ENCODE measurements around the gene CNTNAP5.

Gene CNTNAP5

DNA sequence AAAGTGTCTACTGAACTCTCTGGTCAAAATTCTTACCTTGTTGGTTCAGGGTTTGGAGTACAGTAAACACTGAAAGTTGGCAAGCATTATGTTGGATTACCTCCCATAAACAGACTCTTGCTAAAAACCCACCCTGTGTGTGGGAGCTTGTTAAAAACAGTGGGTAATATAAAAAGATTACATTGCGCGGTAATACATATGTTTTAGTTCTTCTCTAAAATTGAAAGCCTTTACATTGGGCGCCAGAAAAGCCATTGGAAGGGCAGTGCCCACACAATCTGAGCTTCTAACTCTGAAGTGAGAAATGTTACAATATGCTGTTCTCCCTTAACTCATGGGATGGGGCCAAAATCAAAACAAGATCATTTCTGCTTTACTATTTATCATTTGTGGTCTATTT is 510.7 kb downstream of the CNTNAP5 start:
- DNase-seq (ENCODE audit: low read depth in 1 of 2, low spot score in 1 of 2), result no peak

DNA sequence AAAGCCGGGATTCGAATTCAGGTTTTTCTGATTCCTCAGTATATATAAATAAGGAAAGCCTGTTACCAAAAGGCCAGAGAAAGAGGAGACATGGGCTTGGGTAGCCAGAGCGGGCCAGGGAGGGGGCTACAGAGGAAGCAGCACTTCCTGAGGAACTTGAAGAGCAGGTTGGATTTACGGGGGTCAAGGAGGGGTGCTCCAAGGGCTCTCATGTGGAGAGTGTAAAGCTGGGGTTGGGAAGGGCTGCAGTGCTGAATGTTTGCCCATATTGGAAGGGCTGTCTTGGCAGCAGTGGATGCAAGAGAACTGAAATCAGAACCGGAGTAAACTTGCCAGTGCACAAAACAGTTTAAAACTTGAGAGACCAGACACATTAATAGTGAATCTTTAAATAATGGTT is 511.5 kb downstream of the CNTNAP5 start:
- no peak for DNase-seq (ENCODE audit: low read depth in 1 of 2, low spot score in 1 of 2)

DNA sequence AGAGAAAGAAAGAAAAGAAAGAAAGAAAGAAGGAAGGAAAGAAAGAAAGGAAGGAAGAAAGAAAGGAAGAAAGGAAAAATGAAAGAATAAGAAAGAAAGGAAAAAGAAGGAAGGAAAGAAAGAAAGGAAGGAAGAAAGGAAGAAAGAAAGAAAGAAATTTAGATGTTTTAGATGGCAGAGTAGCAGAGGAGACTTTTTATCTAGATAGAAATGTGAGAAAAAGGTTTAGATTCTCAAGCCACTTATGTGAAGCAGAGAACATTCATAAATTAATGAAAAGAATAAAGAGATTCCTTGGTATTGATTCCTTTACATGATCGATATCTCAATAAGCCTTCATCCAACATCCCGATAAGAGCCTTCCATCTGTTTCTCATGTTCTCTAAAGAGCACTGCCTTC is 513.5 kb downstream of the CNTNAP5 start:
- no peak for DNase-seq (ENCODE audit: low read depth in 1 of 2, low spot score in 1 of 2)

DNA sequence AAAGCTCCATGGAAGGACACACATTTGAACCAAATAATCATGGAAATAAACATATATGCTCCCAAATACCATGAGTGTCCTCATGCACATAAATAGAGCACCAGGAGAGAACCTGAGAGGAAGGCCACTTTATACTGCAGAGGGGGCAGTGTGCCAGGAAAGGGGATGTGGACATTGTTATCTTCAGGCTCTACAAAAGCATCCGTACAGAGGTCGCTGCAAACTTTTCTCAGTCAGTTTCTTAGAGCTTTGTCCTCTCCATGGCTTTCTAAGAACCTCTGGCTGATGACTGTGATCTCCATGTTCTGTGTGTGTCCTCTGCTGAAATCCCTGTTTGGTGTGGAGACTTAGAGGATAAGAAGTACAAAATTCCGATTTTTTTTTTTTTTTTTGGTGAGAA is 515.7 kb downstream of the CNTNAP5 start:
- DNase-seq (ENCODE audit: low read depth in 1 of 2, low spot score in 1 of 2), result no peak

DNA sequence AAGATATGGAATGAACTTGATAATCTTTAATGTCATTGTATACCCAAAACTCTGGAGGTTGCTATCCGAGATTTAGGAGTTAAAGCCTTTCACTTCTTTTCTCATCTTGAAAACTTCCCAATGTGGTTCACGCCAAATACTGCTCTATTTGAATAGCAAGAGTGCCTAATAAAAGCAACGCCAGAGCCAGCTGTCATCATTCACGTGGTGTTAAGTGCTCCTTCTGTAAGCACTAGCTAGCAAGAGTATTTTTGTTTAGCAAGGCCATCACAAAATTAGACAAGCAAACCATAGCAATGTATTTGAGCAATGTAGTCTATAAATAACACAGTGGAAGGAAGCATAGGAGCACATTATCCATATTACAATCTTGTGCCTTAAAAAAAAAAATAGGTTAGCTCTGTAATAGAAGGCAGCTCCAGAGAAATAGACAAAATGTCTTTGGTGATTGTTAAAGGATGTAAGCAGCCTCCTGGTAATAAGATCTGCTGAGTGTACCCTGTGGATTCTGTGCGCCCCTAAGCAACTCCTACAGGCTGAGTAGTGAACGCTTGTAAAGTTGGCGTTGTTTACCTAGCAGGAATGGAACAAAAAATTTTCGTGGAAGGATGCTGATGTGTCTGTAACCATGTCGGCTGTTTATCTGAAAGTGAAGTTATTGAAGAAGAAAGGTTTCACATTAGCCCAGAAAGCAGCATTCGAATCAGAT is 518.0 kb downstream of the CNTNAP5 start:
- no peak for DNase-seq (ENCODE audit: low read depth in 1 of 2, low spot score in 1 of 2)

DNA sequence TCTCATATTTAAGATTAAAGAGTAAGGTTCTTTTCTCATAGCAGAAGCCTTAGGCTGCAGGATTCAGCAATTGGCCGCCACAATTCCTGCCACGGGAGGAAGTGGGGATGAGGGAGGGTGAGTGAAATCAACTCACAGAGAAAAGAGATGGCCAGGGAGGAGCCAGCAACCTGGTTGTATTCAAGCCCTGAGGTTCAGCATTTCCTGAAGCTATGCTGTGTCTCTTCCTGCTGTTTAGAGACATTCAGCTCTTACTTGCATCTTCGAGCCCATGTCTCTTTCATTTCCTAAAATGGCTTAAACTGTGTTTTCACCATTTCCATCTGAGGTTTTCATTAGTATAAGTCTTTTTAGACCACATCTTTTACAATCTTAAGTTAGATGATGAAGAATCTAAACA is 522.6 kb downstream of the CNTNAP5 start:
- no peak for DNase-seq (ENCODE audit: low read depth in 1 of 2, low spot score in 1 of 2)

DNA sequence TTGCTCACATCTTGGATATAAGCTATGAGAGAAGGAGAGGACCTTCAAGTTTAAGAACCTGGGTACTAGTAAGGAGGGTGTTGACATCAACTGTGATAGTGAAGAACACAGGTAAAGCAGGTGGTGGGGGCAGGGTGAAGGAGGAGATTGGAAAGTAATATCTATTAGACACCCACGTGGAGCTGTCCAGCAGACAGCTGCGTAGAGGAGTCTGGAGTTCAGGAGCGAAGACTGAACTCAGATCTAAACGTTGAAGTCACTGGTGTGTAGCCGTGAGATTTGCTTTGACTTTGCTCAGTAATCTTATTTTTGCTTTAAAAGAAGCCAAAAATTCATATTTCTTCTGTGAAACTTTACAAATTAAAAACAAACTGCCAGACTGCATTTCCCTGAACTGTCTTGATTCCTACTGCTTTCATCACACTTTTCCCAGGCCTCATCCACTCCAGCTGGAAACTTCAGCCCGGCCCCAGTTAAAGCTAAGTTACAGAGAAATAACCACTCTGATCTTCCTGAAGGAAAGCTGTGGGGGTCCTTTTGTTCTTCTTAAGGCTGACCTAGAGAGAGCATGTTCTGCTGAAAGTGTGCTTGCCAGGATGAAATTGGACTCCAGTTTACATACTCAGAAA is 533.3 kb downstream of the CNTNAP5 start:
- no peak for DNase-seq (ENCODE audit: low read depth in 1 of 2, low spot score in 1 of 2)

DNA sequence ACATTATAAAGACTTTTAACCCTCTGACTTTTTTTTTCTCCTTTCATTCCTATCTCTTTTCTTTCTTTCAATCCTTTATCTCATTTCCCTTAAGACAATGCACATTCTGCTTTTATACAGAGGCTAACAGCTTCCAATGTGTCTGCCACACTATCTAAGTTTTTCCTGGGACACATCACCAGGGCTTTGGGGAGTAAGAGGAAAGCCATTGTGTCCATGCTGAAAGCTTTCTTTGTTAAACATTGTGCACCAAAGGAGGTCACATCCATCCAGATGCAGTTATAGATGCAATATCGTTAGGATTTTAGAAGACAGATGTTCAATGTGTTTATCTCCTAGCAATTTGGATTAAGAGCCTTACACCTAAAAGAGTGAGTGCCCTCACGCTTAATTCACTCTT is 534.1 kb downstream of the CNTNAP5 start:
- DNase-seq (ENCODE audit: low read depth in 1 of 2, low spot score in 1 of 2), result no peak

DNA sequence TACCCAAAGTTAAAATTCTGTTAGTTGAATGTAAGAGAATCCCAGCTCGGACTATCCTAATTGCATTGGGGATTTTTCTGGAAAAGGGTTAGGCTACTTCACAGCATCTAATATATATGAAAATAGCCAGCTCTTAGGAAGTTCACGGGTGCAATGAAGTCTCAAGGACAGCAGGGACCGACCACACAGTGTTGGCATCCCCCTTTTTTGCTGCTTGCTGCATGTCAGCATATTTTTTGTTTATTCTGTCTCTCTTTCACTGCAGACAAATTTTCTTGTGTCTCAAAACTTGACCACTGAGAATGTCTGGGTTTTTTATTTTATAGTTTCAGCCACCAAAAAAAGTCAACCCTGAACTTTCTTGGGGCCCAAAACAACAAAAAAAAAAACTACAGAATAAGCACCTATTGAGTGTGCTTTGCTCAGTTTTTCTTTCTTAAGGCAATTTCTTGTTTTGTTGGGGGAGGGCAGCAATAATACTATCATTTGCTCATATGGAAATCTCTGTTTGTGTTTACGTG is 535.6 kb downstream of the CNTNAP5 start:
- no peak for DNase-seq (ENCODE audit: low read depth in 1 of 2, low spot score in 1 of 2)

DNA sequence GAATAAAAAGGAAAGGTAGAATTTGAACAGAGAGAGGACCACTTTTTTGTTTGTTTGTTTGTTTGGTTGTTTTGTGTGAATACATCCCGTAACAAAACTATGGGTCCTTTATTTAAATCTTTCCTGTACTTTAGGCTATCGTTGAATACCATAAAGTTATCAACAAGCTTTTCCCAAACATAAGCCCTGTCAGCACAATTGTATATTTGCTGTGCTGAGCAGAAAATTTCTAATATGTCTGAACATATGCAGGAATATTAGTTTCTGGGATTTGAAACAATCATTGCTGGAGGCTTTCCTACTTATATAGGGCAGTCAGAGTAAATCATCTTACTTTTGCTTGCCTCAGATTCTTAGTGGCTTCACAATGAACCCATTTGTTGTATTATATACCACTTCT is 536.4 kb downstream of the CNTNAP5 start:
- no peak for DNase-seq (ENCODE audit: low read depth in 1 of 2, low spot score in 1 of 2)

DNA sequence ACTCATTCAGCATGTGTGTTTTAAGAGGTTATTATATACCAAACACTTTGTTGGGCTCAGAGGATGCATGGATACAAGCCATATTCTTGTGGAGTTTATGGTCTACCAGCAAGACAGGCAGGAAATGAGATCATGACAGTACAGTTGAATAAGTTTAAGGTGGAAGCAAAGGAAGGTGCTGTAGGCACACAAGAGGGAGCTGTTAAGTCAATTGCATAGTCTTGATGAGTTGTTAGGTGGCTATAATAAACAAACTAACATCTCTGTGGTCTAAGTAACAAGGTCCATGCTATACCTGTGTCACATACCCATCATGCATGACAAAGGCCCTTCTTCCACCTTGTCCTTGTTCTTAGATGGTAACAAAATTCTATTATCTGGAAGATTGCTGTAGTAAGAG is 538.3 kb downstream of the CNTNAP5 start:
- DNase-seq (ENCODE audit: low read depth in 1 of 2, low spot score in 1 of 2), result no peak

DNA sequence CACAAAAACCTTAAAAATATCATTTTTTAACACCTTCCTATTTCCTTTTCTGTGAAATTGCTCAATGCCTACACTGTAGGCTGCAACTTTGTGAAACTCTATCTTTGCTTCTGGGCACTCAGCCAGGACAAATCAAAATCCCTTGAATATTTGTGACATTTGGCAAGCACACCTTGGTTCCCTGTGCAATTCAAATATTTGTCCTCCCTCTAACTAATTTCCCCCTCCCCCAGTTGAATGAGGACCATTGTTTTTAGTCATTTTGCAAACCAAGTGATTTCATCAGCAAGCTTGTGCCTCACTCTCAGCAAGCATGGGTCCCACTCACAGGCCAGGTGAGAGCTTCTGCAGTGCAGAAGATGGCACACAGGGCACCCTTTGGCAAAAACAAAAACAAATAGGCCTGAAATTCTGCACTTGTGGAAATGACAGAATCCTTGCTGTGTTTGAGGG is 541.5 kb downstream of the CNTNAP5 start:
- no peak for DNase-seq (ENCODE audit: low read depth in 1 of 2, low spot score in 1 of 2)

DNA sequence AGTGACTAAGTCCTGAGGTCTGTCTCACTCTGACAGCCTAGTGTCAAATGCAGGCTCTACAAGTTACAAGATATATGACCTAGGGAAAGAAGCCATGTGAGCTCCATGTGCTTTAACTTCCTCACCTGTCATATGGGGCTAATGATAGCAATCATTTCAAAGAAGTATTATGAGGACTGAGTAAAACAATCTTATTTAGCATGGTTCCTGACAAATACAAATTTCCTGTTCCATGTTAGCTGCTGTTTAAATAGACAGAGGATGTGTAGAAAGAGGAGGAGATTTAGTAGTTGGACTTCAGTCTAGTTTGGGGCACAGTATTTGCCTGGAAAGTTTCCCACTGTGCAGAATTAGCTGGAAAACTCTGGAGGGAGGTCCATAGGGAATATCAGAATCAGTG is 545.8 kb downstream of the CNTNAP5 start:
- no peak for DNase-seq (ENCODE audit: low read depth in 1 of 2, low spot score in 1 of 2)

DNA sequence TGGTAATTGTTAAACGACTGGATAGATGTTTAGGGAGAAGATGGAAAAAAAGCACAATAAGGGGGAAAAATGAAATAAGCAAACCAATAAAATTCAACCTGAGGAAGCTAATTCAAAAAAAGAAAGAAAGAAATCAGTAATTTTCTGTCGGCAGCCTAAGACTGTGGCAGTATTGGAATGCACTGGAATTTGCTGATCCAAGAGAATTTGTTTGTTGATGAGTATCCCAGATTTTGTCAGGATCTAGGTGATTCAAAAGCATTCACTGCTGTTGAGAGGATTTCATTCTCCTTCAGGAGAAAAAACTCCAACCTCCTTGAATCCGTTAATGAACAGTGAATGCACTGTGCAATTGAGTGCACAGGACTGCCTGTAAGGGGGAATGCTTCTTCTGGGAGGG is 546.7 kb downstream of the CNTNAP5 start:
- DNase-seq (ENCODE audit: low read depth in 1 of 2, low spot score in 1 of 2), result no peak

DNA sequence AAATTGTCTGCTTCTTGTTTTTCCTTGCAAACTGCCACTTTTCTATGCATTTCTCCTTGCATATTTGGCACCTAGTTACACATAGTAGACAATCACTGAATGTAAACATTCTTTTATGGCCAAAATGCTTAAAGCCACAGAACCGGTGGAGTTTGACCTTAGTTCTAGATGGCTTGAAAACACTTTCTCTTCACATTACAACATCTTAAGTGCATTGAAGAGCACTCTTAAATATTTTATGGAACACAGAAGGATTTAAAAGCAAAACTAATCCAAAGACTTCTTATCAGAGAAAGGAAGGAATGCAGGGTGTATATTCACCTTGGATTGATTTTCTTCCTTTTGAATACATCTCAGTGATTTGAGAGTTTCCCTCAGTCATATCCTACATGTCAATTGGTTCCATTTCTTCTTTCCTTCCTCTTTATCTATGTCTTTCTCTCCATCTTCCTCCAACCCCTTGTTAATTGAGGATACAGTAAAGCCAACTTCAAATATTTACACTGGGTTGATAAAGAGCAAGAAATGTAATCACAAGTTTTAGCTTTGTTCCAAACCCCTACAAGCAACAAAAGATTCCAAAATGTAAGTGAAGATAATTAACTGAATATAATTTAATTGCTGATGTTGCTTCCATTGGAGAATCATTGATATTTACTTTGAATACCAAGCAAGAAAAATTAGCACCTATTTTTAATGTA is 548.0 kb downstream of the CNTNAP5 start:
- no peak for DNase-seq (ENCODE audit: low read depth in 1 of 2, low spot score in 1 of 2)

DNA sequence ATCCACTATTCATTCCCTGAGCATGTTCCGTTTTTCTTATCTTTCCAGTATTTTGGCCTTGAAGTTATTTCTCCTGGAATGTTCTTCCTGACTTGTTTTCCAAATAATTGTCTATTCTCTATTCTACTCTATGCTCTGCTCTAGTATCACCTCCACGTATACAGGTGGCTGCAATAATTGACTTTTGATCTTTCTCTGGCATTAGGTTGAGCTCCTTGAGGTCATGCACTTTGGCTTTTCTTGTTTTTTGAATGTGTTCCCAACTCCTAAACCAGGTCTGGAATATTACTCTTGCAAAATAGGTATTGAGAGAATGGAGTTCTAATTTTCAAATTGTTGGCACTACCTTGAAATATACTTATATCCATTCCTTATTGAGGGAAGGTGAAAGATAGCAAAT is 550.4 kb downstream of the CNTNAP5 start:
- DNase-seq (ENCODE audit: low read depth in 1 of 2, low spot score in 1 of 2), result no peak

DNA sequence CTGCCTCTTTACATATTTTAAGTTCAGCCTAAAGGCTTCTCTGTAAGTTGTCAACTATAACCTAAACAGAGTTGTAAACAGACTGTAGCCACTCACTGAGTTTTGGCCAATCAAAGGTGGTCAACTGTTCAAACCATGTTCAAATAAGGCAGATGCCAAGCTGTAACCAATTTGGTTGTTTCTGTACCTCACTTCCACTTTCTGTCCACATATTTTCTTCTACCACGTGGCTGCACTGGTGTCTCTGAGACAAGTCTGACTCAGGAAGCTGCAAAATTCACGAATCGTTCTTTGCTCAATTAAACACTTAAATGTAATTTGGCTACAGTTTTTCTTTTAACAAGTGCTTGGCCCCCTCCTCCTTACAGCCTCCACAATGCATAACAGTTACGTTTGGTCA is 555.2 kb downstream of the CNTNAP5 start:
- no peak for DNase-seq (ENCODE audit: low read depth in 1 of 2, low spot score in 1 of 2)

DNA sequence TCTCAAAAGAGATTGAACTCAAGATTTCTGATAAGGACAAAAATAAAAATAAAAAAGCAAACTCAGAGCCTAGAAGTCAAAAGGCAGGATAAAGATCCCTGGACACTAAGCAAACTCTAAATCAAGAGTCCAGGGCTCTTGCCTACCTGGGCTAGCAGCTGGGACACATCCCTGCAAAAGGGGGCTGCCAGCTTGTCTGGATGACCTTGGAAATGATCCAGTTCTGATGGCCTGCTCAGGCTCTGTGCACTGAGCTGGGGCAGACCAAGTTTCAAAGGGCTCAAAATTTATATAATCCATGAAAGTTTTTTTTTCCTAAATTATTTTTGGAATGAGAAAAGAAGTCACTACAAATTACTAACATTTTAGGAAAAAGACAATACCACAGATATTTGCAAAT is 557.3 kb downstream of the CNTNAP5 start:
- no peak for DNase-seq (ENCODE audit: low read depth in 1 of 2, low spot score in 1 of 2)

DNA sequence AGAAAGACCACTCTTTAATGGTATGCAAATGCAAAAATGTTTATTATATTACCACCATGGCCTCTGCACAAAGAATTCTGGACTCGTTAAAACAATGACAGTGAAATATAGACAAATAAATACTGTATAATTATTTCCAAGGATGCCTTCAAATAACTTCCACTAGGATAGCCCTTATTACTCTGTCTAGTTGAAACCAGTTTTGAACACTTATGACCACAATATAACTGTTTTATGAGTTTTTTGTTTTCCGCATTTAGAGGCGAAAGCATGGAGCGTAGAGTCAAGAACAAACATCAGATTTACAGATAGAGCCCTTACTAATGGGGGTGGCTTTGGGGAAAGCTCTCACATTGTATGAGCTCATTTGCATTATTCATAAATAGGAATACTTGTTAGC is 559.5 kb downstream of the CNTNAP5 start:
- DNase-seq (ENCODE audit: low read depth in 1 of 2, low spot score in 1 of 2), result no peak

DNA sequence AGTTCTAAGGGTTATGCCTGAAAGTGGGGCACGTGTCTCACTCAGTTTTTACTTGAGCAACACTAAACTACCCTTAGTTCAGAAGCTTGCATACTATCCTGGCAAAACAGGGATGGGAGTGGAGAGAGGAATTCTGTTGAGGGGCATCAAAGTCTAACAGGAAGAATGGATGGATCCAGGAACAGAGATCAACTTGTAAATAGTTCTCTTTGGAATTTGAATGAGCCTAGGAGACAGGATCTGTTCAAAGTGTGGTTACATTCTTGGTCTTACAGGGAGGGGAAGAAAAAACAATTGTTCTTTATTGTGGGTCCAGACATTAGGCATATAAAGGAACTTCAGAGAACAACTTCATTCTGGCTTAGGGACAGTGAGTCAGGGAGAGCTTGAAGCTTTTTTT is 560.2 kb downstream of the CNTNAP5 start:
- DNase-seq (ENCODE audit: low read depth in 1 of 2, low spot score in 1 of 2), result no peak

DNA sequence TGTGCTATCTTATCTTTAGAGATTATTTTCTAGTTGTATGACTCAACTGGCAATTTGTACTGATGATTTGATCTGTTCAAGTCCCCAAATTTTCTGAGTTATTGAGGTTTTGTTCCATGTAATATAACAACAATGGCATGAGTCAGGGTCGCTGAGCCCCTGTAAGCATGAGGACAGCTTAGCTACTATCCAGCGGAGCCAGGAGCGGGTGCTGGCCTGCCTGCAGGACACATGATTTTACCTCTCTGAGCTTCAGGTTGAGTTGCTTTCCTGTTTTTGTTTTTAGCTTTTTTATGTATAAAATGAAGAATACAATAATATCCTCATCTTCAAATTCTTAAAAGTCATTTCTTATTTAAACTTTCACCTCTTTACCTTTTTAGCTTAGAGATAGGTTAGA is 561.1 kb downstream of the CNTNAP5 start:
- no peak for DNase-seq (ENCODE audit: low read depth in 1 of 2, low spot score in 1 of 2)

DNA sequence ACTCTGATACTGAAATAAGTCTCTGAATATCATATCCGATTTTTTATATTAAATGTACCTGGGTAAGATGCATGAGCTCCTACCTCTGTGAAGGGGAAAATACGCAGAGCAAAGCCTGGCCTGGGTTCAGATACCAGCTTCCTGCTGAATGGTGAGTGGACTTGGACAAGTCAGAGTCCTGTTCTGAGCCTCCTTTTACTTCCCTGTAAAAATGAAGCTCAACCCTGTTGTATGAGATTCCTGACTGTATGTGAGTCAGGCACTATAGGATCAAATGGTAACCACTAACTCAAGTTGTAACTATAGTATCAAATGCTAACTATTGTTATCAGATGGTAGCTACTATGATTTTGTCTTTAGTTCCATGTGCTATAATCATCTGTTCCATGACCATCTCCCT is 561.7 kb downstream of the CNTNAP5 start:
- DNase-seq (ENCODE audit: low read depth in 1 of 2, low spot score in 1 of 2), result no peak
